ENCODE data around the gene AGBL4.

AGBL4 gene

DNA sequence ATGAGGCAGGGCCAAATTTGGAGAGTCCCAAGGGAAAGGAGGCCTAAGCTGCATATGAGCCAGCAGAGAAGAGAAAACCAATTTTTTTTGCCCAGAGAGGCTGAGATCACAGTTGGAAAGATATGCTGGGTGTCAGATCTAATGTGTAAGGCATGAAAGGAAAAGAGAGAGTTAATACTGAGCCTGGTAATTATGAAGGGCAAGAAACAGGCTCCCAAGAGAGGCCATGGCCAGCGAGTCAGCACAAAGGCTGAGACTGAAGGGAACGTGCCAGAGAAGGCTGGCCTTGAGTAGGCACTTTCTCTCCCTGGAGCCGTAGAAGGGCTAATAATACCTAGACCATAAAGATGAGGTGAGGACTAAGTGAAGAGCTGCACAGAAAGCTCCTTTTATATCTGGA lies 1215.3 kb downstream of the AGBL4 start:
- no peak for DNase-seq

DNA sequence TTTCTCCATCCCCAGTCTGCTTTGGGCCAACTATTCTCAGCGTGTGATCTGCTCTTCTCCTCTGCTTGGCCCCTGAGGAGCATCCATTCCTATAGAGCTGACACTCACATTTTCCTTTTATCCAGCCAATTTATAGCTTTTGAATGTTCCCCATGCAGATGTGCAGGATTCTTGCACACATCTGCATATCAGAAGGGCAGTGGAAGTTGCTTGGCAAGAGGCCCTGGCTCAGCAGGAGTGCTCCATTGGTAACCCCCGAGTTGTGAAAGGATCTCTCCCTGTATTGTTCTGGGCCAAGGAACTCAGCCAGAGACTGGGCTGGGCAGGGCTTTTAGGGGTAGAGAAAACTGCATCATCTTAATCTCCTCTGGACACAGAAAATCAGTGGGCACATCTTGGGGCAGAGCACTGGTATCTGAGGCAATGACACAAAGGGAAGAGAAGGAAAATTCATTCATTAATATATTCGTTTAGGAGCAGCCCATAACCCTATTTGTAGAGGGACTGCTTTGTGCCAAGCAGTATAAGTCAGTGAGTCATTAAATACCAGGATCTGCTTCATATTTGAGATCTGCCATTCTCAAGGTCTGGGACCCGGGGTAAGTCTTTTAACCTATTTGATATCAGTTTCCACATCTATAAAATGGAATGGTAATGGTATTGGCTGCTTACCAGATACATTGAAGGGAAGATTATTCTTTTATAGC lies 1216.0 kb downstream of the AGBL4 start:
- no peak for DNase-seq

DNA sequence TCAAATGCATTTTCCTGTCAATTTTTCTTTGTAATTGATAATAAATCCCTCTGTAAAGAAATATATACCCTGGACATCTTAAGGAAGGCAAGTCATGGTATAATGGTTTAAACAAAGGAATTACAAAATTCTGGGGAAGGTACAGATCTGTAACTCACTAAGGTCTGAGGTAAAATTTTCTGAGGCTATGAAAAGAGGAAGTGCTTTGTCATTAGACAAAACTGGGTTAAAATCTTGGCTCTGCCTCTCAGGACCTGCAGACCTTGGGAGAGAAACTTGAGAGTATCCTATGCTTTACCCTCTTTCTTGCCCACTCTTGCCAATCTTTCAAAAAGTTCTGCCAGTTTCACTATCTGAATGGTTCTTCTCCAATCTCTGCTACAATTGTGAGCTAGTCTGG lies 1220.3 kb downstream of the AGBL4 start:
- DNase-seq, result no peak

DNA sequence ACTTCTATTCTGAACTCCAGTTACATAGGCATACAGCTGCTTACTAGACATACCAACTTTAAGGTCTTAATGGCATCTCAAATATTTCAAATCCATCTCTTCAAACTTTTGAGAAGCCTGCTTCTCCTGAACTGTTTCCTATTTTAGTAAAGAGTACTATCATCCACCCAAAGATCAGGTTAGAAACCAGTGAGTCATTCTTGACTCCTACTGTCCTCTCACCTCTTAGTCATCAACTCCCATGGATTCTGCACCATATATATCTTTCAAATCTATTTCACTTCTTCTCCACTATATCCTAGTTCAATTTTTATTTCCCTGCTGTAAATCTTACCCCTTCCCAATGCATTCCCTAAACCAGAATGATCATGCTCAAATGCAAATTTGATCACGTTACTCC lies 1228.9 kb downstream of the AGBL4 start:
- DNase-seq, result no peak

DNA sequence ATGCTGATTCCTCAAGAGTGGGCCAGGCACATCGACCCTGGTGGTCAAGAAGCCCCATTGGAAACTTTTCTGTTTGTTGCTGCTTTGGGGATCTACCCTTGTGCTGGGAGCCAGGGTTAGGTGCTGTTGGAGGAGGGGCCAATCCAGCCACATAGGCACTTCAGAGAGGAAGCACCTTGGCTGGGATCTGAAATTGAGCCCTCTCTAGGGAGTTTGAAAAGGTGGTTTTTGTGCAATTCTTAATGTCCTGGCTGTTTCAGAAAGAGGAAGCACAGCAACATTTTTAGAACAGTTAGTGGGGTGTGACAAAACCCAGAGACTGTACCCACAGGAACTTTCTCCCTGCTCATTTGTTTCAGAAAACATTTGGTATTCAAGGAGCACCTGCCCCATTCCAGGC lies 1229.9 kb downstream of the AGBL4 start:
- no peak for DNase-seq

DNA sequence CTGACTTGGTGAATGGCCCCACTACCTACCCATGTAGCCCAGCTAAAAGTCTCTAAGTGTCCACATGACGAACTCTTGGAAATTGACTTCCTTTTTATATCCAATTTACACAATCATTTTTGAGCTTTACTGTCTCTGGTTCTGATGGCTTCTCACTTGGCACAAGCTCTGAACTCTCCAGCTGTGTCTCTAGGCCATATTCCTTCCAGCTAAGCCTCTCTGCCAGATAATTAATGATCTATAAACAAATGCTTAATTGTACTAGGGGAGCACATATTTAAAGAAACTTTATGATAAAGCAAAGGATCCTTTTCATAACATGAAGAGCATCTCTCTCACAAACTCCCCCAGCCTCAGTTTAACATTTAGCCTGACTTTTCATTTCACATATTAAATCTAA lies 1230.8 kb downstream of the AGBL4 start:
- no peak for DNase-seq

DNA sequence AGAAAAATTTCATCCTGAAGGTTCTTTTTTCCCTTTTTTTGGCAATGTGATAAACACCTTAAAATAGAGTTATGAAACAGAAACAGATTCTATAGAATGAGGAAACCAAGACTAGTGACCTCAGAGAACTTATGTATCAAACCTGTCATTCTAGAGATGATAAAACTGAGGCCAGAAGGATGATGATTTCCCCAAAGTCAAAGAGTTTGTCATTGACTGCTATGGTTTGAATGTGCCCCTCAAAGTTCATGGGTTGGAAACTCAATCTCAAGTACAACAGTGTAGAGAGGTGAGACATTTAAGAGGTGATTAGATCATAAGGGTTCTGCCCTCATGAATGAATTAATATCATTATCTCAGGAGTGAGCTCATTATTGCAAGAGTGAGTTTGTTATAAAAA lies 1233.4 kb downstream of the AGBL4 start:
- DNase-seq, result no peak

DNA sequence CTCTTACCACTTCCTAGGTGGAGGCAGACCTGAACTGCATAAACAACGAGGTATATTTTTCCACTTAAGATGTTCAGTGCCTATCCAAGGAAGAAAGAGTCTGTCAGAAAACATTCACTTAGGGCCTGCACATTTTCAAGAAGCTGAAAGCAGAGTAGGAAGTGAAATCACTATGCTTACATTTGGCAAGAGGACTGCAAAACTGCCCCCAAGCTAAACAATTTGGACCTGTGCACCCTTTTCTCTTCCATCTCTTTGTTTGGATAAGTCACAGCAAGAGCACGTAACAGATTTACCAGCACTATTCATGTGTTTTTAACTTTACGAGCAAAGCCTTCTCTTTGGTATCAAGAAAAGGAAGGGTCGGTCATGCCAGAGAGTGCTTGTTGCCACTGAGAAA lies 1233.9 kb downstream of the AGBL4 start:
- no peak for DNase-seq

DNA sequence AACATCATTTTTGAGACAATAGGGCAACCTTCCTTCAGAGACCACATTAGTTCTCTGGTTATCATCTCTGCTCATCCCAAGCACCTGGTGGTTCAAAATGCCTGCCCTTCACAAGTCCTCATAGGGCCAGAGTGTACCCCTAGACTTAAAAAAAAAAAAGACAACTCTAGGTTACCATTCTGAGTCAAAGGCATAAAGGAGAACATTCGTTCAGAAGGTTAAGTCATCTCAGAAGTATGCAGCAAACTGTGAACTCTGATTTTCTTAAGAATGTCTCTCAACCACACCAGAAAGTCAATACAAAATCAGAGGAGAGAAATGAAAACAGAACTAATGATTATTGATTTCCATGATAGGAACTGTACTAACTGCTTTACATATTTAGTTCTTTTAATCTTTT lies 1237.9 kb downstream of the AGBL4 start:
- DNase-seq, result no peak

DNA sequence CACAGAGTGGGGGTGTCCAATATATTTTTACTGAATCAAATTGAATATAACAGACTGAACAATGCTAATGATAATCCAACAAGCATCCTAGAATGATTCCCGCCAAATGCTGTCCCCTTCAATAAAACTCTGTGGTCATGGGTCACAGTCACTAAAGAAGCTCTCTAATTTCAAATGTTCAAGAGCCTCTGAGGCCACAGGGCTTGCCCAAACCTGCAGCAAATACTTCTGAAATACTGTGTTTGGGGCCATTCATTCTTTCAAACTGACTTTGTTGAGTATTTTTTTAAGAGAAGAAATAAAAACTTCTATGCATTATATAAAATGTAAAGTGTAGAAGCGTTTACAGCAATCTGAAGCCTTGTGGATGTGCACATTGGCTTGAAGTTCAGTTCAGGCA lies 1239.5 kb downstream of the AGBL4 start:
- DNase-seq, result no peak

DNA sequence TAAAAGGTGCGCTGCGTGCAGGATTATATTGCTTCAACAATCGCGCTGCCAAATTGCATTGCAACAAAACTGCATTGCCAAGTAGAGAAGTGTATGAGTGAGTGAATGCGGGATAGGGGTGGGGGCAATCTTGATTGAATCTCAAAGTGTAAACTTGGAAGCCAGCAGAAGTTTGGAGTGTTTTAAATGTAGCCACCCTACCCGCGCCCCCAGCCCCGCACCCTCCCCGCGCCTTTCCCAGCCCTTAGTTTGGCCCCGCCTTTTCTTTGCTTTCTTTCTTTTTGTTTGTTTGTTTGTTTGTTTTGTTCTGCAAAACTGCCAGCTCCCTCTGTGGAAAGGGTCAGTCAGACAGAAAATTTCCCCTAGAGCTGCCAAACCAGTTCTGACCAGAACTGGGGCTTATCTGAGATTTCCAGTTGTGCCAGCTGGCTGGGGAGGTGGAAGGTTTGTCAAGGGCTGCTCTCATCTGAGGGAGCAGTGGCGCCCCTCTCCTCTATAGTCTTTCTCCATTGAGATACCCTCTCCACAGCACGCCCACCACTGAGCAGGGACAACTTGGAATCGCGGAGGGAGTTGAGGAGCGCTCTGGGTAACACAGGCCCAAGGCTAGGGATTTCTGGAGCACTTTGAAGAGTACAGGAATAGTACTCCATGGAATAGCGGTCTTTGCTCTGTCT lies 1246.4 kb downstream of the AGBL4 start:
- no peak for DNase-seq

DNA sequence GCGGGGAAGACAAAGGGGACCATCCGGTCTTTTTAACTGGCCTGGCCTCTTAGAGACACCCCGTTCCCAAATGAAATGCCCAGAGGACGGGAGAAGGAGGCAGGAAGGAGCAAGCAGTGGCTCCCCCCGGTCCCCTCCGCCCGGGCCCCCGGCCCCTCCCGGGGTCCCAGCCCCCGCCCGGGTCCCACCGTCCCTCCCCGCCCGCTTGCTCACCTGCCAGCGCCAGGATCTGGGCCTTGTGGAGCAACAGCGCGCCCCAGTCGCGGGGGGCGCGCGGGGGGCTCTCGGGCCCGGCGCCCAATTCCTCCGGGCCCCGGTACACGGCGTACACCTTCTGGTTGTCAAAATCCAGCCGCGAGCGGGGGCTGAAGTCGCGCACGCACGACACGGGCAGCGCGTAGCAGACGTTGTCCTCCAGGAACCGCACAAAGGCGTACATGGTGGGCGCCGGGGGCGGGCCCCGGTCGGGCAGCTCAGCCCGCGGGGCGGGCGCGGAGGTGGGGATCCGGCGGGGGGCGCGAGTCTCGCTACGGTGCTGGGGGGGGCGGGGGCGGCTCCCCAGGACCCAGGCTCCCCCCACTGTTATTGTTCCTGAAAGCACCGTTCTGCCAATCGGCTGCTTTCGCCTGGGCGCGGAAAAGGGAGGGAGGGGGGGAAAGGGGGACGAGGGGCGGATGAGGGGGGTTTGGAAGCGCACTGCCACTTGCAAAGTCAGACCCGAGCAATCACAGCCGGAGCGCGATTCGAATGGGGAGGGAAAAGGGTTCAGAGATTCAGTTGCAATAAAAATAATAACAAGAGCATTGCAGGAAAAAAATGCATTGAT lies 1247.1 kb downstream of the AGBL4 start, which contains the start of gene BEND5:
BEND5 (minus strand) TSS at position 499 of the 826 bp plus-strand sequence; CDS start at position 439, 60 bp downstream.
- DNase-seq, result peak; percentile 31

DNA sequence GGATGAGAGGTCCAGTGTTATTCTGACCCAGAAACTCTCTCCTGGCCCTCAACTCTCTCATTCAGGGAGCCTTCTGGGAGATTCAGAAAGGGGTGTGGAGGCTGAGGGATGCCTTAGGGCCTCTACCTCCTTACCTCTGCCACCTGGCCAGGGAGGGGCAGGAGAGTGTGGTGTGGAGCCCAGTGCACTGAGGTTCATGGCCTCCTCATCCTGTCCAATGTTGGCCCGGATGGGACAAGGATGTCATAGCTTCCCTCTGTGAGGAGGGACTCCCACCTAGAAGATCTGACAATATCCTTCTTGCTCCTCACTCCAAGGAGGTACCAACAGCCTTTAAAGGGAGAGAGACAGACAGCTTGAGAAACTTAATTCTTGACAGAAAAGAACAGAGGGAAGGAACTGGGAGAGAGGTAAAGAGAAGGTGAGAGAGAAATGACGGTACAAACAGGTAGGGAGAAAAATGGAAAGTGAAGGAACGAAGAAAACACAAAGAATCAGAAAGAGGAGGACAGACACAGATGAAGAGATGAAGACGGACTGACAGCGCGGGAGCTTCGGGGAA lies 1247.8 kb downstream of the AGBL4 start:
- DNase-seq, result no peak

DNA sequence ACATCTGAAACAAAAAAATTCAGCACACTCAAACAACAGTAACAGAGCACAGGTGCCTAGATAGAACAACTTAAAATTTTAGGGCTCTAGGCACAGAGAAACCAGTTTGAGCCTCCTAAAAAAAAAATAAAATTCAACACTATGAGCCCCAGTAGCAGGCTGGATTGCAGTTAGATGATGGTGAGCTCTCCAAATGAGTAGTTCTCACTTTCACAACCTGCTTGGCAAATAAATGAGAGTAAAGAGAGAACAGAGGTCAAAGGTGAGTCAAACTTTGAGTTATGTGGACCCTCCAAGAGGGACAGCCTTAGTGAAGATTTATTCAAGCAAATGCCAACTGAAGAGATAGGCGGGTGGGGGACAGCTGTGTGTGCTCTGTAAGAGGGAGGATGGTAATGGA lies 1250.6 kb downstream of the AGBL4 start:
- DNase-seq, result no peak

DNA sequence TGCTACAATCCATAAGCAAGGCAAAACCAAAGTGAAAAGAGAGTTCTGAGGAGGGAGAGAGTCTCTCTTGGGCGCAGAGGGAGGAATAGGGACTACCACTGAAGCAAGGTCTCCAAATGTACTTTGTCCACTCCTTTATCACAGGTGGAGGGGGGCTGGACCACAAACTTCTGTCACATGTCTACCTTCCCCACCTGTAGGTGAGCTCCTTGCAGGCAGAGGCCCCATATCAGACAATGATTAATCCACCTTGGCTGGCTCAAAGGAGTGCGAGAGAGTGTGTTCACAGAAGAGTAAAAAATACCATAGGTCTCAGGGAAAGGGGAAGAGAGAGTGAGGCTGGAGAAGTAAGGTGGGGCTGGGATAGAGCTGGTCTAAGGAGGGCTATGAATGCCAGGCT lies 1251.5 kb downstream of the AGBL4 start:
- no peak for DNase-seq

DNA sequence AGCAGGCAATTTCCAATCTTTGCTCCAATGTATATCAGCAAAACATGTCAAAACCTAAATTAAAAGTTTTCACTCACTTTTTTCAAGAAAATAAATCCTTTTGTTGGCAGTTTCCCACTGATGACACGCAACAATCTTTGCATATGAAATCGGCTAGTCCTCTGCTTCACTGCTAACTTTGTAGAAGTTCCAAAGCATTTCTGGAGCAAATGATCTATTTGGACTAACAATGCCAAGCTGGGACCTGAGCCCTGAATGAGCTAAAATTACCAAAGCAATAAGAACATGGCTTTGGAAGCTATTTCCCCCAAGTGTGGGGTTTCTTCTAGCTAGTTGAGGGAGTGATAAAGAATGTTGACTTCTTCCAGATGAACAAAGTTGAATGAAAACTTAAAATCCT lies 1252.2 kb downstream of the AGBL4 start:
- no peak for DNase-seq

DNA sequence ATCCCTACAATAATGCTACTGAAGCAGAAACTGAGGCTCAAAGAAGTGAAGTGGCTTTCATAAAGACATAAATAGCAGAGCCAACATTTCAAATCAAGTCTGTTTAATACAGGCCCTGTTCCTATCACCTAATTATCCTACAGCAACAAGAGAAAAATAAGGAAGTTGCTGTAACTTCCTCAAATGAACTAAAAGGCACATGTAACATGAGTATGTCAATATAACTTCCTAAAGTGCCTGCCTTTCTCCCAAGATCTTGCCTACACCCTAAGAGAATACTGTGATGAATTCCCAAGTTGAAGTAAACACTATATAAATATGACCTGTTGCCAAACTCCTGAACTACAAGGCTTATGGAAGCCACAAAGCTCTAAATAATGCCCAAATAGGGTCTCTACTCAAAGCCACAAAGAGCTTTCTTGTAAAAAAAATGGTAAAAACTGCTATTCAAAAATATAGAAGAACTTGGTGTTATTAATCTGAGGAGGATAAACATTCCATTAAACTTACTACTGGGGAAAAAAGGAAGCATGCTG lies 1255.7 kb downstream of the AGBL4 start:
- DNase-seq, result no peak

DNA sequence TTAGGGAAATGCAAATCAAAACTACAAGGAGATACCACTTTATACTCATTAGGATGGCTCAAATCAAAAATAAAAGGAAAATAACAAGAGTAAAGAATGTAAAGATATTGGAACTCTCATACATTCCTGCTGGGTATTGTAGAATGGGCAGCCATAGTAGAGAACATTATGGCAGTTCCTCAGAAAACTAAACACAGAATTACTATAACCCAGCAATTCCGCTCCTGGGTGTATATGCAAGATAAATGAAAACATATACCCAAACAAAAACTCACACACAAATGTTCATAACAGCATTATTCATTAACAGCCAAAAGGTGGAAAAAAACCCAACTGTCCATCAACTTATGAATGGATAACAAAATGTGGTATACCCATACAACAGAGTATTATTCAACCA lies 1258.4 kb downstream of the AGBL4 start:
- DNase-seq, result no peak

DNA sequence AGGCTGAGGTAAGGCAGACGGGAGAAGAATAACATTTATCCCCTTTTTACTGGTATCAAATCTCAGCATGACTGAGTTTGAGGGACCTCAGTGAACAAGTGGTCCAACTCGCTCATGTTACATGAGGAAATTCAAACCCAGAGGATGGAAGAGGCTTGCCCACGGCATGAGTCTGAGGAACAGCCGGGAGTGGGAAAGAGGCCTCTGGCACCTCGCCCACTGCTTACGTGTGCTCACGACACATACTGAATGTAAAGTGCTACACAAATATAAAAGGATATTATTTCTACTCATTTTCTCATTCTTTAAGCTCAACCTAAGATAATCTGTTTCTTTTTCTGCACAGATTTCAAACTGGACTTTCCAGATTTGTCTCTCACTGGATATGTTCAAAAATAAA lies 1261.8 kb downstream of the AGBL4 start:
- DNase-seq, result no peak

DNA sequence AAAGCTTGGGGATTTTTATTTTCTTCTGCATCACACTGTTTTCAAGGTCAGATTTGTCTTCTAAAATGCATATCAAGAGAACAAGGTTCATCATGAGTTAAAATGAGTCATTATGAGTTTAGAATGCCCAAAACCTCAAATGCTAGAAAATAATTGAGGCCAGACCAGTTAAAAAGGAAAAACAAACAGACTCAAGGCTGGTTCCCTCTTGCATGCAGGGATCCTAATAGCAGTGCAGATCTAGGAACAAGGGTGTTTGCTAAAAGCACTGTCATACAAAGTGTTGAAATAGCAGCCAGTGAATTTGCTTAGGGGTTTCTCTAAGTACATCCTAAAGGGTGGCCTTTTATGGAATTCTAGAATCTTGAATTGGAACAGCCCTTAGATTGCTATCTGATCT lies 1262.3 kb downstream of the AGBL4 start:
- no peak for DNase-seq

DNA sequence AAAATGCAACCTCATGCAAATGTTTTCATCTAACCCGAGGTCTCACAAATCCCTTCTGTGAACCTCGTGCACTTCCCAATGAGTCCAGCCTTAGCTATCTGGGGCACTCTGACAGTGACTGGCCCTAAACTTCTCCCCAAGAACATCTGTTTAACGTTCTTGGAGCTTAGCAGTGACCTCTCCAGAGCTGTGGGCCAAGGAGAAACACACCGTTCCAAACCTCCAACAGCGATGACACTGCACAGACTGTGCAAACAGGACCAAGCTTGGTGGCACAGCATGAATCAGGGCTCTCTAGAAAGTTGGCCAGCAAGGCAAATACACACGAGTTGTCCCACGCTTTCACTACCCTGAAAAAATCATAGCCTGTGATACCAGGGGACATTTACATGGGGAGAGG lies 1262.9 kb downstream of the AGBL4 start:
- no peak for DNase-seq

DNA sequence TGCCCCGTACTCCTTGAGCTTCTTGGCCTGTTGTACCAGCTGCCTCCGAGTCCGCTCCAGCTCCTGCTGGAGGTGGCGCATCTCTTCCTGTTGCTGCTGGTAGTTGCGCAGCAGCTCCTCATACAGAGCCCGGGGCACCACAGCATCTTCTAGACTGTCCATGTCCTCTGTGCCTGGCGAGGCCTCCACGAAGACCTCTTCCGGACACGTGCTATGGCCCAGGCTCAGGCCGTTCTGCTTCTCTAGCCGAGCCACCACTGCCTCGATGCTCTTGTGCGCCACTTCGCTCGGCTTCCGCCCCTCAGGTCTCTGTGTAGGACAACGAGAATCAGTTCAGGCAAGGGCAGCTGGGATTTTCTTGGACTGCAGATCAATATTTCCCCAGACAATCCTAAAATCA lies 1264.8 kb downstream of the AGBL4 start:
- DNase-seq, result no peak

DNA sequence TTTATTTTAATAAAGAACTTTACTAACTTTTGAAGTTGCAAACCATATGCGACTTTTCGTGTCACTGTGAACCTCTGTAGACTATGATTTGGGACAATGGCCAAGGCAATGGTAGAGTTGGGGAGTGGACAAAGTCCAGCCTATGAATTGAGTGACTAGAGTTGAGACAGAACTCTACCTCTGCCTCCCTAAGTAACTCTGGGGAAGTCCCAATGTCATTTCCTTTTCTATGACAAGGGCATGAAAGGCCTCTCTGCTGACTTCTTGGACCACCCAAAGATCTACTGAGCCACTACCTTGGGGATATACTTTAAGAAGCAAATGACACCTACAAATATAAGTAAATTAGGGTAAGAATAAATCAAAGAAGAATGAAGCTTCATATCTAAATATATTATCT lies 1266.4 kb downstream of the AGBL4 start:
- no peak for DNase-seq
